HG03159 (cell line): ENCODE results near the gene RAB11FIP4.

Source experiments
- ATAC-seq: cut with Tn5 transposase; IDR thresholded peaks from one replicate; pipeline ENCODE4 v1.9.1; 2021; ENCODE audit warnings: mild to moderate bottlenecking, moderate library complexity; ENCODE audit not compliant: unreplicated experiment

The RAB11FIP4 gene

DNA sequence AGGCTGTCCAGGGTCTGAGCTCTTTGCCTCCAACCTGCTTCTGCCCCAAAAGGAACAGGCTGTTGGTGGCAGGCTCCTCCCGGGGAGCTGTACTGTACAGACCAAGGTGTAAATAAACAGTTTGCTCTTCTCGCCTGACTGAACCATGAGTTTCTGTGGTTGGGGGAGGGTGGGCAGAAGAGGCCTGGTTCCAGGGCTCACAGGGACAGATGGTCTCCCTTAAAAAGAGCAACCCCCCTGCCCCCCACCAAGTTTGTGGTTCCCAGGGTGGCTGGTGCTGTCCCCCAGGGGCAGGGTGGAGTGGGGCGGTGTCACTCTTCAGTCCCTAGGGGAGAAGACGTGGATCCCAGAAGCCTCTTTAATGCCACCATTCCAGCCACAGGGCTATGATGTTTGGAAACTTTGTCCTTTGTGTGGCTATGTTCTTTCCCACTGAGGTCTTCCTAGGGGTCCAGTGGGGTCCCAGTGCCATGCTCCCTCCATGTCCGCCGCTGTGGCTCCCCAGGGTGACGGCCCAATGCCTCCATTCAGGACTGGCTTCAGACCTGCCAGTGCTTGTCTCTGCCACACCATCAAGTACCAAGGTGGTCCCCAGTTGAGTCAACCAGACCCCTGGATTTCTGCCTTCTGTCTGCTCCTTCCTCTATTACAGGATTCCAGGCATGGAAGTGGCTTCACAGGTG lies 146.7 kb downstream of the RAB11FIP4 start:
- ATAC-seq, result peak; percentile 56

DNA sequence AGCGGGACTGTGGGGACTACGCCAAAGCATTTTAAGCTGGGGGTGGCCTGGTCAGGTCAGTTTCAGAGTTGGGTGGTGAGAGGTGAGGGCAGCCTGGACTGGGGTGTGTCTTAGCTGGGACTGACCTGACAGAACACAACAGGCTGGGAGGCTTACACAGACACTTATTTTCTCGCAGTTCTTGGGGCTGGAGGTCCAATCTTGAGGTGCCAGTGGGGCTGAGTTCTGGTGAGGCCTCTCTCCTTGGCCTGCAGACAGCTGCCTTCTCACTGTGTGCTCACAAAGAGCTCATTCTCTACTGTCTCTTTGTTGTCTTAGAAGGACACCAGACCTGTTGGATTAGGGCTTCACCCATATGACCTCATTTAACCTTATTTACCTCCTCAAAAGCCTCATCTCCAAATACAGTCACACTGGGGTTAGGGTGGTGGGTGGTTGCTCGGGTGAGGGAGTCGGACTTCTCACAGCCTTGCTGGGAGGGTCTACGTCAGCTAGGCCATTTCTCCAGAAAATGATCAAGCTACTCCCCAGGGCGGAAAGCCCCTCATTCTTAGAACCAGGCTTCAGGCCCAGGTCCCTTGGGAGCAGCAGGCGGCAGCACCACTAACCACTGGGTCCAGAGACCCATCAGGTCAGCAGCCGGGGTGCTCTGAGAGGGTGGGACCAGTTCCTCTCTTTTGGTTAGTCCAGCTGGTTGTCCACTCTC lies 149.3 kb downstream of the RAB11FIP4 start:
- no peak for ATAC-seq

DNA sequence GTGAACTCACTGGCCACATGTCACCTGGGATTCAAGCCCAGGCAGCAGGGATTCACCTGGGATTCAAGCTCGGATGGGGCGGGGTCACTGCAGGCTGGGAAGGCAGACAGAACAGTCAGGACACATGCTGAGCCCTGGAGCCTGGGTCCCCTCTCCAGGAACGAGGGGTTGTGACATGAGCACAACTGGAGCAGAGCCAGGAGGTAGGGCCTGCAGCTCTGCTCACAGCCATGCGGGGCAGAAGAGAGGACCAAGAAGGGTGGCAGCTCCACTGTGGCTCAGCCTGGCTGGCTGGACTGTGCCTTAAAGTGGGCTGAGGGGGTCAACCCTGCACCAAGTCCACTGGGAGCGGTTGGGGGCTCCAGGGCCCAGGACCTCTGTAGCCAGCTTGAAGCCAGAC lies 150.1 kb downstream of the RAB11FIP4 start:
- ATAC-seq, result no peak

DNA sequence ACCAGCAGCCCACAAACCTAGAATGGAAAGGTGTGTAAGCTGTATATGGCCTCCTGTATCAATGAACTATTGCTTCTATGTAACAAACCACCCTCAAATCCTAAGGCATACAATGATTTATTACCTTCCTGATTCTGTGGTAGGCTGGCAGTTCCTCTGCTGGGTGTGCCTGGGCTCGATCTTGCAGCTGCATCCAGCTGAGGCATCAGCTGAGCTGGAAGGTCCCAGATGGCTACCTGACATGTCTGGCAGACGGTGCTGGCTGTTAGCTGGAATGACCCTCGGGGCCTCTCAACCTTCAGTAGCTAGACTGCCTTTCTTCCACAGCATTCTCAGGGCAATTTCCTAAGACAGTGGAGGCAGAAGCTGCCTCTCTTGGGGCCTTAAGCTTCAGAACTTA lies 152.7 kb downstream of the RAB11FIP4 start:
- no peak for ATAC-seq

DNA sequence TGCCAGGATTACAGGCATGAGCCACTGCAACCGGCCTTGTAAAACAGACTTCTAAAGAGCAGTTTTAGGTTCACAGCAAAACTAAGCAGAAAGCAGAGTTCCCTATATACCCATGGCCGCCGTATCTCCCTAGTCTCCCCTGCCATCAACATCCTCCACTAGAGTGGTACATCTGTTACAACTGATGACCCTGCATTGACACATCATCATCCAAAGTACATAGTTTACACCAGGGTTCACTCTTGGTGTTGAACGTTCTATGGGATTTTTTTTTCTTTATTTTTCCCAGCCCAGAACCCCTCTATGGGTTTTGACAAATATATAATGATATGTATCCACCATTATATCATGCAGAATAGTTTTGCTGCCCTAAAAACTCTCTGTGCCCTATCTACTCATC lies 155.2 kb downstream of the RAB11FIP4 start:
- ATAC-seq, result no peak

DNA sequence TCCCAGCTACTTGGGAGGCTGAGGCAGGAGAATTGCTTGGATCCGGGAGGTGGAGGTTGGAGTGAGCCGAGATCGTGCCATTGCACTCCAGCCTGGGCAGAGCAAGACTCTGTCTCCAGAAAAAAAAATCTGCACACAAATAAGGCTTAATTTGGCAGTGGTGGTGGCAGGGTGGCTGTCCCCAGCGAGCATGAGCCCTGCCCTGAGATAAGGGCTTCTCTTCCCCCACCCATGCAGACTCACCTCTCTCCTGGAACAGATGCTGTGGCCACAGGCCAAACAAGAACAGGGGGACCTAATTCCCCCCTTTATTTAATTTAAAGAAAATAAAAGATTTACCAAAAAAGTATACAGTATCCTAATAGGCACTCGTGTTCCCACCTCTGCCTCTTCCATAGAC lies 157.2 kb downstream of the RAB11FIP4 start:
- ATAC-seq, result no peak

DNA sequence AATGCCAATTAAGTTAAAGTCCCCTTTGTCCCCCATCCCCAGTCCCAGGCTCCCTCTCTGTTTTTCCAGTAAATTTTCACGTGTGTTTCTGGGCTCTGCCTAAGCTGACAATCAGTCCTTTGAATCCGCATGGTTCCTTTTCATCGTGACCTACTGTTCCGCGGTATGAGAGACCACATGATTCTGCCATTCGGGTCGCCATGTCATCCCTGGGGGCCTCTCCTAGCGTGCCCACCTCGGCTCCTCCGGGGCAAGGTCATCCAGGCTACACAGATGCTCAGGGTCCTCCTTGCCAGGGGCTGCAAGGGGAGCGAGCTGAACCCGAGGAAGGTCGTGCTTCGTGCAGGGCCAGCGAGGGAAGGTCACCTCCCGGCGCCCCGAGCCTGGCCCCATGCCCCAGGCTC lies 157.6 kb downstream of the RAB11FIP4 start:
- ATAC-seq, result no peak

DNA sequence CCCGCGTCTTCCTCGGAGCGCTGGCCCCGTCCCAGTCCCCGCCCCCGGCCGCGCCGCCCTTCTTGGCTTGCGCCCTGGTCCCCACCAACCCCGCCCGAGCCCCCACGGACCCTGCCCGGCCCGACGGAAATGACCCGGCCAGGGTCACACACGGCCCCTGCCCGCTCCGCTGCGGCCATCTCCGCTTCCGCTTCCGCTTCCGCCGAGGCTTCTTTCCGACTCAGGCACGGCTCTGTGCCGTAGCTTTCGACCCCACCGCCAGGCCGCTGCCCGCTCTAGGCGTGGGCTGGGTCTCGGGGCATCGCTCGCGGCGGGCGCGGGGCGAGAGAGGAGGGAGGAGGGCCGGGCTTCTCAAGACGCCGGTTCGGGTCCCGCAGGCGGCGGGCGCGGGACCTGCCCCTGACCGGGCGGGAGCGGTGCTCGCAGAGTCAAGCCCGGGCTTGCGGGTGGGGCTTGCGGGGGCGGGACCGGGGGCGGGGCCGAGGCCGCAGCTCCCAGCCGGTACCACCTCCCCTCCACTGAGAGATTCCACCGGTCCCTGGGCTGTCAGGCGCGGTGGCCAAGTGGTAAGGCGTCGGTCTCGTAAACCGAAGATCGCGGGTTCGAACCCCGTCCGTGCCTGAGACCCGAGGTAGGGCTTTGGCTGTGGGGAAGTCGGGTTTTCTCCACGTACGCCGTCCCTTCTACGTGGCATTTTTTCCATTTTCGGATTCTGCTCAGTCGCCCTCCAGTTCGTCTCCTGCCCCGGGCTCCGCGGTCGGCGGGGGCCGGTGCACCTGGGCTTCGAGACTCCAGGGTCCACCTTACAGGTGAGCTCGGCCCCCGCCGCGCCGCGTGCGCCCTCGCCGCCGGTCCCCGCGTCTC lies 158.3 kb downstream of the RAB11FIP4 start:
- peak; percentile 75 for ATAC-seq

DNA sequence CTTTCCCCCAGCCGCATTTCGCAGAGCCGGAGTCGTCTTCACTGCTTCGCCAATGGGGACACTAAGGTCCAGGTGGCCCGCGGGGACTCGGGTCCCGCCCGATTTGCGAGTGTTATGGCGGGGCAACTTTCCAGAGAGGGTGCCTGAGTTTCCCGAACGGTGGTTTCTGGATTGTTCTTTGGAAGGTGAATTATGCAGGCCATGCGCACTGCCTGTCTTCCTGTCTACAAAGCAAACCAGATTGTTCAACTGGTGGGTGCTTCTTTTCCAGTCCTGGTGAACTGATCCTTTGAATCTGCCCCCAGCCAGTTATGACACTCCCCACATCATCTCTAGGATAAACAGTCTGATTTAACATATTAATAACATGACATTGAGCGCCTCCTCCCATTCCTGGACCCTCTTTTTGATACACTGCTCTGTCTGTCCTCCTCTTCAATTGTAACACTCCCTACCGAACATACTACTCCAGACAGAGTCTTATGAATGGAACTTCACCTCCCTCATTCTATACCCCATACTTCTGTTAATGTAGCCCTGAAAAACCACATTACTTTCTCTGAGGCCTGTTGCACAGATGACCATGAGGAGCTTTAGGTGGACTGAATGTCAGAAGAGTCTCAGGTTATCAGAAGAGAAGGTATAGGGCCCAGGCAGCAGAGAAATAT lies 159.0 kb downstream of the RAB11FIP4 start:
- ATAC-seq, result no peak

DNA sequence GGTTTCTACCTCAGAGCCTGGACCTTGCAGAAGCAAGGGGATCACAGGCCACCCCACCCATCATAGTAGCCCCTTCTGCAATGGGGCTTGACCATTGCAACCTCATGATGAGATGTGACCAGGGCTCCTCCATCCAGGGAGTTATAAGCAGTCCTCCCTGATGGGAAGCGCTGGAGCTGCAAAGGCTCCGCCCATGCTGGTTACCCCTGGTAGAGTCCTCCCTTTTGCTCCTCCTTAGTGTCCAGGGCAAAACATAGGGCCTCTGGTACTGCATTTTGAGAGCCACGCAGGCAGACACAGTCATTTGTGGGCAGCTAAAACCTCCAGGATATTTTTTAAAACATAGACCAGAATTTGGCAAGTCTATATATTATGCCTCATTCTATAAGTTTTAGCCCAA lies 161.1 kb downstream of the RAB11FIP4 start:
- ATAC-seq, result no peak

DNA sequence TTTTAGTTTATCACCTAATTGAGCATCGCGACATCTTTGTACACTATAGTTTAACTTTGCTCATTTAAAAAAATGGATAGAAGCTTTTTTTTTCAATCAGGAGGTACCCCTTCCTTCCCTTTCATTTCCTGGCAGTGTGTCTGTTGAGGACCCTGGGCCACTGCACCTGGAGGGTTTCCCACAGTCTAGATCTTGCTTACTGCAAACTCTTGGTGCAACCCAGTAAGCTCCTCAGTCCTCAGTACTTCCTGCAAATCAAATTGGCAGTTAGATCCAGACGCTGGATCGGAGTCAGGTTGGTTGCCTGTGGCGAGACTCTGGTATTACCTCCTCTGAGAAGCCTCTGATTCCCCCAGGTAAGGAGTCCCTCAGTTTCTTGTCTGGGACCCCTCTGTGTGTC lies 162.0 kb downstream of the RAB11FIP4 start:
- ATAC-seq, result no peak

DNA sequence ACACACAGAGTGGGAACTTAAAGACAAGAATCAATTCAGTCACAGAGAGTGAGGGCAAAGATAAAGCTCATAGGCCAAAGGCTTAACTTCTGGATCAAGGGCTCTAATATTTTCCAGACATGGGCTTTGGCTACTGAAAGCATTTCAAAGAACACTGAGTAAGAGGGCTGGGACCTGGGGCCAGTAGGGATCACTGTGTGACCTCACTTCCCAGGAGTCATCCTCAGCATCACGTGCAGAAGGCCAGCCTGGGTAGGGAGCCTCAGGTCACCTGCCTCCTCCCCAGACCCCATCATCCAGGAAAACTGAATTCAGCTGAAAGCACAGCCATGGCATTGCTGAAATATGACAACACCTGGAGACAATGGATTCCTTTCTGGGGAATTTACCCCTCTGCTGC lies 163.5 kb downstream of the RAB11FIP4 start:
- ATAC-seq, result no peak

DNA sequence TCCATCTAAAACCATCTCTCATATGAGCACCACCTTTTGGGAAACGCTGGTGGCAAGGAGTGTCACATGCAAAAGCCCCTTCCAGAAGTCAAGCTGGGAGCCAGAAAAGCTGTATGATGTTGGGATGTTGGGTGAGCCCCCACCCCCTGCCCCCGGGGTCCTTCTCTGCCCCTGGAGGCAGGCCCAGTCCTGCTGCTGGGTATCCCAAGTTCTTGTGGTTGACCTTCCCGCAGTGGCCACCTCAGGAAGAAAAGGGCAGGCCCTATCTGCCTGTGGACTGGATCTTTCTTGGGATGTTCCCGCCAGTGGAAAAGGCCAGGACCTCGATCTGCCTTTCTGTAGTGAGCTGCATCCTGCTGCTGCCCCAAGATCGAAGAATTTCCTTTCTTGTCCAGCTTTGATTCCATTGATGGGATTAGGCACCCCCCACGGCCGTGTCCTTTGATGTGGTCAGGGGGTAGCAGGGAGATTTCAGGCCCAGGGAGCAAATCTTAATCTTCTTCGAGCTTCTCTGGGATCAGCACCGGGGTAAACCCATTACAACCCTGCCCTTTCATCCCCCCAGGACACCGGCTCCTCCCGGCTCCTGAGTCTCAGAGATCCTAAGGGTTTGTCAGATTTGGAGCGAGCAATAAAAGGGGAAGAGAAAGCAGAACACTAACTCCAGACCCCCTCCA lies 165.6 kb downstream of the RAB11FIP4 start:
- ATAC-seq, result no peak

DNA sequence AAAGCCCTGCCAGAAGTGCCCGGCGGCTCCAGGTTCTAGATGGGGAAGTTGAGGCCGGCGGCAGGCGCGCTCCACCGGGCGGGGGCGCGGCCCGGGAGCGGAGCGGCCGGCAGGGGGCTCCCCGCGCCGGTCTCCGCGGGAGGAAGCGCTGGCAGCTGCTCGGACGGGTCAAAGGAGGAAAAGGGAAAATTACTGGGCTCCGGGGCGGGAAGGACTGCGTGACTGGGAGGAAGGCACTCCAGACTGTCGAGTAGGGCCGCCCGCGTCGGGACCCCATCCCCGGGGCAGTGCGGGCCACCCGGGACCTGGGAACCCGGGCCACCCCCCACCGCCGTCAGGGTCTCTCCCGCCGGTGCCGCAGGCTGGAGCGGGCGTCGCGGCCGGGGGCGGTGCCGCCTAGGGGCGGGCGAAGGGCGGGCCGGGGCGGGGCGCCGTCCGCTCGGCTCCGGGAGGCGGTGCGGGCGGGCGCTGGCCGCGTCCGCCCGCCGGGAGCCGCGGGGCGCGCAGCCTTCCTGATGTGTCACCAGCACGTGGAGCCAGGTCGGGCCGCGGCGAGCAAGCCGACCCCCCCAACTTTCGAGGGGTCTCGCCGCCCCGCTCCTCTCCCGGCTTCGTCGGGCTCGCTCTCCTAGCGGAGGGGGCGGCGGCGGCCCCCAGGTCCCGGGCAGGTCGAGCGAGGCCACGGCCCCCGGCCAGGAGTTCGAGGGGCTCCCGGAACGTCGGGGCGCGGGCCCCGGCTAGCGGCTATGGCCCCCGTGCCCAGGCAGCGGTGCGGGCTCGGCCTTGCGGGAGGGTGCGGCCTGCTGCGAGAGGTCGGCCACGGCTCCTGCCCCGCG lies 167.5 kb downstream of the RAB11FIP4 start:
- ATAC-seq, result peak; percentile 50

DNA sequence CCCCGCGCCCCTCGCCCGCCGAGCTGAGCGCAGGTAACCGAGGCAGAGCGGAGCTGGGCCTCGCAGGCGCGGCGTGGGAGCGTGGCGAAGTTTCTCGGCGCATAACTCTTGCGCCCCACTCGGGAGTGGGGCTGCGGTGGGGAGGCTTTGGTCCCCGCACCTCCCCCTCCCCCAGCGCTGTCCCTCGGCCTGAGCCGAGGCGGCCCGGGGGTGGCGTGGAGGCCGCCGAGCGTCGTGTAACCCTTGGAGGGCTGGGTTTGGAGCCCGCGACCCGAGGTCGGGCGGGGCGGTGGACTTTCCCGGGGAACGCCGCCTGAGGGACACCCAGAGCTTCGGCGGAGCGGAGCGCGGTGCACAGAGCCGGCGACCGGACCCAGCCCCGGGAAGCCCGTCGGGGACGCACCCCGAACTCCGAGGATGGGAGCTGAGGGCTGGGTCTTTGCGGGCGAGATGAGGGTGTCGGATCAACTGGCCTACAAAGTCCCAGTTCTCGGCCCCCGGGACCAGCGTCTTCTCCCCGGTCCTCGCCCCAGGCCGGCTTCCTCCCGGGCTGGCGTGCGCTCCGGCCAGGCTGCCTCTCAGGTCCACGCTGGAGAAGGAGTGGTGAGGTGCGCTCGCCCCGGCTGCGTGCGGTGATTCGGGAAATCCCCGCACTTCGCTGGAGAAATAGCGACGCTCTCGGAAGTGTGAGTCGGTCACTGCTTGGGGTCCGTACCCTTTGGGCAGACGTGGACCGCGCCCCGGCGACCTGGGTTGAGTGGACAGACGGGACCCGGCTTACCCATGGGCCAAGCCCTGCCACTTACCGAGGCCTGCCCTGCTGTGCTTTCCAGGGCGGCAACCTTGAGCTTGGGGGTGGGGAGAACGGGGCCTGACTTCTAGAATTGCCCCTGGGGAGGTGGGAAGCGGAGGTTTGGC lies 168.4 kb downstream of the RAB11FIP4 start:
- ATAC-seq, result no peak

DNA sequence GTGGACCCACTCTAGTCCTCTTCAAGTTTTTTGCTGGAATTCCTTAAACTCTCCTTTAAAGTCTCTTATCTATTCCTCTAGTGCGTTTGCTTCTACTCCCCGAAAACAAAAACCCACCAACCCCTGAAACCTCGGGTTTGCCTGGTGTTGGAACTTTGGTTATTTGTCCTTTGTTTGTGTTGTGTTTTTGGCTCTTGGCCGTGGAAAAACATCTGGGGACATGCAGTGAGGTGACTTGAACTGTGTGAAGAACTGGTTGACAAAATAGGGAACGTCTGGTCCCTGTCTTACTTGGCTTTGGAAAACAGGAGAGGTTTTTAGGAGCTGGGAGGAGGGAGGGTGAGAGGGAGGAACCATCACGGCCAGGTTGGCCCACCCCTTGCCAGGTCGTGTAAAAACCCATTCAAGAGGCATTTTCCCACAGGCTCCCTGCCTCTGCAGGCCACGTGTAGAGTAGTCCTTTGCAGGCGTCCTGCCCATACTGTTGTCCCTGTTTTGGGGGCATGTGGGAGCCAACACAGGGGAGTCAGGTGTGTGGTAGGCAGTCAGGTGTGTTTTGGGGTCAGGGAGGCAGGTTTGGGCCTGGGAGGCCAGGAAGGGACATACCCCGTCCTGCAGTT lies 169.3 kb downstream of the RAB11FIP4 start:
- ATAC-seq, result no peak

DNA sequence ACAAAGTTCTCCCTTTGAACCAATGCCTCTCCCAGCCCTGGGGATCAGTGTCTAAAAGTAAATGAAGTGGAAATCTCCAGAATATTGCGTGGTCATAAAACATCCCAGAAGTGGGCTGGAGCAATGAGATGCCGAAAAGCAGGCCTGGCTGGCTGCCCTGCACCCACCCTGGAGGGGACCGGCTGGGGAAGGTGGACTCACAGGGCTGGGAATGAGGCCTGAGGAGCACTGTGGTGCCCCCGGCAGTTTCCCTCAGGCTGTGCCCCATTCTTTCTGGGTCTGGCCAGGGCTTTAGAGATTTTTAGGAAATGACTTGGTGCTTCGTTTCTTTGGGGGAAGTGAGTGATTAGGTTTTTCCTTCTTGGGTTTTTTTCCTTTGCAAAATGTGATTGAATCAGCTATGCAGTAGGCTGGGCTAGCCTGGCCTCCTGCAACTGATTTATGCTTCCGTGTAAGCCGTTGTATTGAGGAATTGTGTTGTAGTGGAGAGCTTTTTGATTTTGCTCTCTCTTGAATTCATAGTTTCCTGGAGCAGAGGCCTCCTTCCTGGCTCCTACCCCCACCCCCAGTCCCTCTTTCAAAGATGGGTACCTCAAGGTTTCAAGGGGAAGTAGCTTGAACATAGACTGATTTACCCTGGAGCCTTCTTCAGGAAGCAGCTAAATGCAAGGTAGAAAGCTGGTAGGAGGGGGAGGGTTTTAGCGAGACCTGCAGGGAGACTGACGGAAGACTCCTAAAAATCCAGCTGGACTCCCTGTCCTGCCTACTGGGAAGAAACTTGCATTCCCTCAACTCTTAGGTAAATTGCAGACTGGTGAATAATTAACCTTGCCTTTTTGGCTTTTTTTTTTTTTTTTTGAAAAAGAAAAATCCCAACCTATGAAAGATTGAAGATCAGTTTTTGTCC lies 170.2 kb downstream of the RAB11FIP4 start:
- no peak for ATAC-seq
